Endothelial cell of umbilical vein (primary cell): Measurements from ENCODE around the gene TTC13. TPM values are rescaled to one million over a fixed set of nuclear protein-coding genes. Genes with fewer than 3 reads are reported as not detected.

Experiments
- BruUV-seq: library from RNA; stranded (reverse); fragments of 400-500 nt; replicated peaks from 2 replicates; lab custom pipeline; 2021; lab: Mats Ljungman, UMichigan
- CTCF ChIA-PET: fragments of 300-600, 350-600 bp; sonication (Branson Sonifier 250); formaldehyde crosslinking; loops from one replicate; lab custom pipeline; 2021; ENCODE audit warnings: antibody characterized with exemption, inconsistent platforms; lab: Charles Lee
- POLR2A ChIA-PET: fragments of 300-600, 350-600 bp; sonication (Branson Sonifier 250); formaldehyde crosslinking; loops from one replicate; lab custom pipeline; 2021; ENCODE audit warnings: antibody characterized with exemption, inconsistent platforms; lab: Charles Lee
- DNase-seq: peaks from one replicate; pipeline ENCODE4 v3.0.0-alpha.2; 2011; ENCODE audit warnings: low read depth, low spot score
- FAIRE-seq: peaks from 2 replicates; lab custom pipeline; 2011; peaks lifted over from hg19 to GRCh38; lab: Jason Lieb, UNC
- H2AFZ ChIP-seq: 2 replicates; pipeline ENCODE4 v1.6.0; 2012; ENCODE audit warnings: low read depth, low read length, control low read depth, inconsistent platforms
- H3K27ac ChIP-seq: 2 replicates; pipeline ENCODE4 v1.5.1; 2011; ENCODE audit warnings: low read depth, mild to moderate bottlenecking, control low read depth, low read length, moderate library complexity; ENCODE audit not compliant: insufficient read depth
- H3K27me3 ChIP-seq, 2 experiments: 2 replicates each; pipeline versions ENCODE4 v1.6.0 to v1.6.1; 2011; ENCODE audit warnings: low read length in 2 of 2, mixed read lengths in 1 of 2; ENCODE audit not compliant: control insufficient read depth in 2 of 2, insufficient read depth in 2 of 2
- H3K36me3 ChIP-seq, 2 experiments: 2 replicates in 1 of 2; 3 replicates in 1 of 2; pipeline ENCODE4 v1.5.1; 2011; ENCODE audit warnings: low read length in 2 of 2, mild to moderate bottlenecking in 1 of 2, moderate library complexity in 1 of 2; ENCODE audit not compliant: control insufficient read depth in 2 of 2, insufficient read depth in 2 of 2; ENCODE audit errors: extremely low read depth in 1 of 2
- H3K4me1 ChIP-seq: 3 replicates; pipeline ENCODE4 v1.5.1; 2011; ENCODE audit warnings: mild to moderate bottlenecking, low read length; ENCODE audit not compliant: control insufficient read depth, insufficient read depth; ENCODE audit errors: extremely low read depth
- H3K4me2 ChIP-seq: 2 replicates; pipeline ENCODE4 v1.6.1; 2011; ENCODE audit warnings: low read length, control low read depth, mixed read lengths; ENCODE audit not compliant: insufficient read depth
- H3K4me3 ChIP-seq, 3 experiments: fragments of 200-600 bp in 1 of 3; sonication (generic), shearing (Covaris generic) in 1 of 3; replicated peaks in 1 of 3; 2 replicates each; pipeline ENCODE4 v1.5.1; 2011 to 2016; ENCODE audit warnings: control low read depth in 3 of 3, low read length in 3 of 3, mild to moderate bottlenecking in 2 of 3, inconsistent platforms in 1 of 3, low read depth in 1 of 3, moderate library complexity in 1 of 3; ENCODE audit not compliant: insufficient read depth in 1 of 3
- H3K79me2 ChIP-seq: 2 replicates; pipeline ENCODE4 v1.6.0; 2012; ENCODE audit warnings: low read length, inconsistent platforms; ENCODE audit not compliant: control insufficient read depth, insufficient read depth
- H3K9ac ChIP-seq: replicated peaks from 2 replicates; pipeline ENCODE3; 2011; ENCODE audit warnings: low read length, control low read depth; ENCODE audit not compliant: insufficient read depth; ENCODE audit errors: extremely low read depth
- H3K9me1 ChIP-seq: replicated peaks from 3 replicates; pipeline ENCODE4 v1.6.0; 2011; ENCODE audit warnings: mild to moderate bottlenecking, low read length; ENCODE audit not compliant: control insufficient read depth, insufficient read depth; ENCODE audit errors: extremely low read depth
- H3K9me3 ChIP-seq: replicated peaks from 2 replicates; pipeline ENCODE4 v1.5.1; 2012; ENCODE audit warnings: low read length, inconsistent platforms; ENCODE audit not compliant: control insufficient read depth, insufficient read depth
- H4K20me1 ChIP-seq: replicated peaks from 2 replicates; pipeline ENCODE3; 2011; ENCODE audit warnings: mild to moderate bottlenecking, low read length; ENCODE audit not compliant: control insufficient read depth, insufficient read depth; ENCODE audit errors: extremely low read depth
- CTCF ChIP-seq, 2 donors: IDR thresholded peaks; 1 replicate in 1 of 2; 2 replicates in 1 of 2; pipeline ENCODE4 v1.5.1; 2011; ENCODE audit warnings: low read length in 2 of 2, mild to moderate bottlenecking in 2 of 2, moderate library complexity in 2 of 2, control low read depth in 1 of 2, inconsistent platforms in 1 of 2, low read depth in 1 of 2; ENCODE audit not compliant: insufficient read depth in 1 of 2; ENCODE audit errors: extremely low read depth in 1 of 2
- EZH2 ChIP-seq: IDR thresholded peaks from 2 replicates; pipeline ENCODE4 v1.6.1; 2012; ENCODE audit warnings: borderline replicate concordance, low read depth, mild to moderate bottlenecking, moderate library complexity, low read length, inconsistent platforms; ENCODE audit not compliant: severe bottlenecking
- FOS ChIP-seq: IDR thresholded peaks from 2 replicates; pipeline ENCODE4 v1.6.1; 2011; ENCODE audit warnings: mild to moderate bottlenecking, low read length, moderate library complexity, borderline replicate concordance; ENCODE audit not compliant: insufficient read depth
- GATA2 ChIP-seq: IDR thresholded peaks from 2 replicates; pipeline ENCODE4 v1.7.0; 2011; ENCODE audit warnings: low read depth, mild to moderate bottlenecking, moderate library complexity, mixed read lengths, low read length; ENCODE audit not compliant: insufficient read length, insufficient read depth
- JUN ChIP-seq: IDR thresholded peaks from 2 replicates; pipeline ENCODE4 v1.6.1; 2011; ENCODE audit warnings: borderline replicate concordance, low read depth; ENCODE audit not compliant: insufficient read length, insufficient read depth
- MAX ChIP-seq: IDR thresholded peaks from 2 replicates; pipeline ENCODE4 v1.6.1; 2011; ENCODE audit not compliant: insufficient read depth, insufficient read length
- MYC ChIP-seq: IDR thresholded peaks from one replicate; pipeline ENCODE4 v1.6.1; 2011; ENCODE audit warnings: mild to moderate bottlenecking, low read depth, low read length
- POLR2A ChIP-seq: IDR thresholded peaks from 2 replicates; pipeline ENCODE4 v1.6.1; 2012; ENCODE audit warnings: low read depth, mild to moderate bottlenecking, control low read depth, low read length
- POLR2AphosphoS5 ChIP-seq: IDR thresholded peaks from 2 replicates; pipeline ENCODE4 v1.6.1; 2012; ENCODE audit warnings: low read depth, mild to moderate bottlenecking, control low read depth, low read length, moderate library complexity; ENCODE audit not compliant: insufficient read depth
- dilution Hi-C: fragments of 300-500 bp; cut with MboI; formaldehyde crosslinking; loops from one replicate; pipeline ENCODE4 v1.15.0; 2019; ENCODE audit warnings: low sequenced_read_pairs; ENCODE audit not compliant: extremely low pct_ligation_motif_present
- intact Hi-C: fragments of 100-400 bp; cut with micrococcal nuclease; formaldehyde crosslinking; loops from one replicate; pipeline ENCODE4 v1.10.0; 2022
- polyA plus RNA-seq, 4 experiments: library from polyadenylated mRNA; depleted of rRNA in 3 of 4; stranded (reverse) in 3 of 4; unstranded in 1 of 4; fragments of >200 nt; gene quantifications; 2 replicates each; pipeline versions ENCODE4 v1.2.1 to v1.2.3, GENCODE V29; 2011 to 2012; ENCODE audit warnings: missing spikeins in 1 of 4
- total RNA-seq: library from RNA; stranded (reverse); gene quantifications from 2 replicates; pipeline ENCODE4 v1.2.3, GENCODE V29; 2021

TTC13 gene
- total and polyA plus RNA-seq, 2 donors (not counting 3 experiments of a cell fraction or from before 2014, with no cell fraction given): 8.8 to 23.9 TPM

DNA sequence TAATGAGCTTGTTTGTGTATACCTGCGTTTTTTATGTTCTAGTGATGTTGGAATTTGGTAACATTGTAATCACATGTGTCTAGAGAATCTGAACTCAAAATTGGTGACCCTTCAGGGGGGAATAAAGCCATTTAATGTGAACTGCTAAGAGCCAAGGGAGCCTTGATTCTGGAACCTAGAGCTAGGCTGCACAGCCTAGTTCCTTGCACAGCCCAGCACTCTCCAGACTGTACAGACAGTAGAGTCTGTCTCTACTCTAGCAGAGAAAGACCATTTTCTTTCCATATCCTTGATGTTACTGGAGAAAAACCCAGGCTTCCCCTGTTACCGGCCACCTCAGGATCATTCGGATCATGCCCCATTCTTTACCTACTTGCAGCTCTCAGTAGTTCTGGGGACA, 8.8 kb upstream of the TTC13 start:
- no peak for FAIRE-seq

More for the DNA sequence above, 8.8 kb upstream of the TTC13 start:
- Histone ChIP-seq H3K4me1 (no peaks in the 10 kb centered on the region), H3K4me2 (no peak overlapping the region), H3K9me3 (no peaks in the 10 kb centered on the region), H3K27ac (no peak overlapping the region), H4K20me1 (no peaks in the 10 kb centered on the region), H3K4me3 (no peak overlapping the region), H3K9ac (no peak overlapping the region), H3K27me3 (no peaks in the 10 kb centered on the region), H3K79me2 (no peaks in the 10 kb centered on the region), H3K36me3 (peaks cover 2 to 3% of the 10 kb centered on the region in 2 experiments), H2AFZ (no peak overlapping the region), H3K9me1 (no peaks in the 10 kb centered on the region)
- dilution Hi-C loops: no loop called here
- ChIA-PET CTCF (no interaction called here), POLR2A (no interaction called here)
- intact Hi-C loops: no loop called here
- TF ChIP-seq EZH2 (no peak), MAX (no peak), POLR2A (no peak), MYC (no peak), GATA2 (no peak), POLR2AphosphoS5 (no peak), CTCF (IDR thresholded peaks at IDR 0.05; ENCODE audit: extremely low read depth in 1 of 2, insufficient read depth in 1 of 2, low read depth in 1 of 2, low read length in 2 of 2) (no peak), JUN (no peak), FOS (no peak)
- no TSS peak for BruUV-seq
- DNase-seq: no peak
